Pons (tissue), 1 donor: Measurements from ENCODE around the gene SLC7A6.
A peak's percentile ranks its signal among the peaks of the same experiment; 100 is the strongest.

Source experiments
- DNase-seq: peaks from one replicate; pipeline ENCODE4 v3.0.0-alpha.2; 2016; ENCODE audit warnings: low spot score

Gene SLC7A6

DNA sequence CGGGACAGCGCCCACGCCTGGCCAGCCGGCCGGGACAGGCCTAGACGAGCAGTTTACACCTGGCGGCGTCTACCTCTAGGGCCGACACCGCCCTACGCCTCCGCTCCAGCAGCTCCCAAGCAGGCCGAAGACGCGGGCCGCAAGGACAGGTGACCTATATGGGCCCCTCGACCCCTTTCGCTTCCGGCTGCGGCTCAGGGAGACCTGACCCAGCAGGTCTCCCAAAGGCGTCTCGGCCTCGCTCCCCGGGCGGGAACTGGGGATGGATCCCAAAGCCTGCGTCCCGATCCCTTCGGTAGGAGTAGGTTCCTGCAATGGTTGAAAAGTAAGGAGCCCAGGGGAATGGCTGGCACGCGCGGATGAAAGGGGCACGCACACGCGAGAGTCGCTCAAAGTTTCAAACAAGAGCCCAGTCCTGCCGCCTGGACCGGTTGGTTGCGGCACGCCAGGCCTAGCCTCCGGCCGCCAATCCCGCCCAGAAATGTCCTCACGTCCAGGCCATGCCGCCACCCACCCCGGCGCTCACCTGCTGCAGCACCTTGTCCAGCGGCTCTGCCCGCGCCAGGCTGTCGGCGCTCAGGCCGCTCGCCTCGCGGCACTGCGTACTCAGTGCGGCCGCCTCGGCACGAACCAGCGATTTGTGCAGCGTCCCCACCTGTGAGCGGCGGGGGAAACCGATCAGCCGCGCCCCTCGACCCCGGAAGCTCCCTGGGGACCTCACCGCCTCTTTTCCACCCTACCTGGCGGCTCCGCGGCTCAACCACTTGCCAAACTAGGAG is 29.0 kb upstream of the SLC7A6 start:
- no peak for DNase-seq

DNA sequence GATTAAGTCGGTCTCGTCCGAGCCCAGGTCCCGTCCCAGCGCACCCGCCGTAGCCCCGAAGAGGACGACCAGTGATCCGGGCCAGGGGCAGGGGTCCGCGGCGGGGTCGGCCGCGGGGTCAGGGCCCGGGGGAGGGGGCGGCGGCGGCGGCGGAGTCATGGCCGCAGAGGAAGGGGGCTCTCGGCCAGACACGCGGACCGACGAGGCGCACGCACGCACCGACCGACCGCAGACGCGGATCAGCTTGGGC is 28.5 kb upstream of the SLC7A6 start, which contains the start of gene ESRP2:
TSS of gene ESRP2 (minus strand) at position 241 of the 250 bp plus-strand sequence. CDS start at position 159, 82 bp downstream.
- DNase-seq: no peak

DNA sequence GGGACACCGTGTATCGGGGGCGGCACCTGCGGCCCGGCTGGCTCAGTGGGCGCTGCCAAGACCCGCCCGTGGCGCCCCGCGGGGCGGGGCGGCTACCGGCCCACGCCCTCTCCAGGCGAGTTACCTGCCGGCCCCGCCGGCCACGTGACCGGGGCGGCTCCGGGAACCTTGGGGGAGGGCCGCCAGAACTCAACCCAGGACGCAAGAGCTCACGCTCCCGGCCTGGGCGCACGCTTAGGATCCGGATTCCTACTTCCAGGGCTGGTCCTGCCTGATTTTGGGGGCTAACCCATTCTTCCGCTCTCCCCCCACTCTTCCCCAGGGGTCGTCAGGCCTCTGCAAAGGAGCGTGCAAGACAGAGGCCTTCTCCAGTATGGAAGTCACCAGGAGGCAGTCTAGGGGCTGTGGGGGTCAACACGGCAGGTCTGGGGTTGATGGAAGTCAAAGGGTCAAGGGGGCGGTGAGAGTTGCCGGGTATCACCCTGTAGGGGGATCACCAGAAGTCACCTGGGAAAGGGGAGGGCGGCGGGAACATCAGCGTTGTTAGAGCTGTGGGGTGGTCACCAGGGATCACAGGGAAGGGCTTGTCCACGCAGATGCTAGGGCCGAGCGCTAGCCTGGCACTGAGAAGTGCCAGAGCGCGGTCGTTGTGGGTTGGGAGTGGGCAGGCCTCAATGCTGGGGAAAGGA is 28.0 kb upstream of the SLC7A6 start:
- no peak for DNase-seq

DNA sequence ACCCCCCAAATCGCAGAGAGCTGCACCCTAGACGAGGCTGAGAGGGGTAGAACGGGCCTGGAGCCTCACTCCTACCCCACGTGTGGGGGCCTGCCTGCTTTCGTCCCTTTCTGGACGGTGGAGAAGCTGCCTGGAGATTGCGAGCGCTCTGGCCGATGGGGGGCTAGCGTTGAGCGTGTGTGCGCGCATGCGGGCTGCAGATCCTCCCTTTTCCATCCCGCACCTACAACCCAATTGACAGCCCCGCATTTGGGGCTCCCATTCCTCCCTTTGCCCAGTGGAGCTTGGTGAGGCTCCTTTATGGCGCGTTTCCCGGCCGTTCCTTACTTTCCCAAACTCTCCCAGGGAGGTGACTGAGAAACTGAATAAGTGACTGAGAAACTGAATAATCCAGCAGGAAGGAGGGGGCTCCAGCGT is 27.5 kb upstream of the SLC7A6 start:
- DNase-seq: no peak

DNA sequence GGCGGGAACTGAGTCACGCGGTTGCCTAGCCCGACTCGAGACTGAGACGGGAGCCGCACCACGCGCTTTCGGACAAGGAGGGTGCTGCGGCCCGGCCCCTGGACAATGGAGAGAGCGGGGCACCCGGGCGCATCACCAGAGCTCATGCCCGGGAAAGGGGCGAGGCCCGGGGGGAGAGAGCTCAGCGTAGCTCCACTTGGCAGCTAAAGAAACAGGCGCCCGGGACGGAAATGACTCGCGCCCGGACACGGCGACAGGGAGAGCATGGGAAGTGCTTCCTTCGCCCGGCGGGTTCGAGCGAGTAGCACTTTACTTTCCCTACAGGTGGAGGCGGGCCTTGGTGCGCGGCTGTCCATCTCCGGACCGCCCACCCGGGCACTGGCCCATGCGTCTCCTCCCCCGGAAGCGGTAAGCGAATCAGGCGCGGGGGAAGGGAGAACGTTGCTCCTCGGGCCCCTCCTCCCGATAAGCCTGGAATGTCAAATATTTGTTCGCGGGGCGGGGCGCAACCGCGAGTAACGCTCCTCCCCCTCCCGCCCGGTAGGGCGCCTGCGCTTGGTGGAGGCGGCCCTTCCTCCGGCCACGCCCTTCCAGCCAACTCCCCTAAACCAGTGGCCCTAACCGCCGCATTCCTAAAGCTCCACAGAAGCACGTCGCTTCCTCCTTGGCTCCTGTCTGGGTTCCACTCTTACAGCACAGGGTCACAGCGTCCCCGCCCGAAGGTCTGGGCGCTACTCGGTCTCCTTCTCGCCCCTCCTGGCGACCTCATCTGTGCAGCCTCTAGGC is 26.9 kb upstream of the SLC7A6 start:
- peak; percentile 94 for DNase-seq

DNA sequence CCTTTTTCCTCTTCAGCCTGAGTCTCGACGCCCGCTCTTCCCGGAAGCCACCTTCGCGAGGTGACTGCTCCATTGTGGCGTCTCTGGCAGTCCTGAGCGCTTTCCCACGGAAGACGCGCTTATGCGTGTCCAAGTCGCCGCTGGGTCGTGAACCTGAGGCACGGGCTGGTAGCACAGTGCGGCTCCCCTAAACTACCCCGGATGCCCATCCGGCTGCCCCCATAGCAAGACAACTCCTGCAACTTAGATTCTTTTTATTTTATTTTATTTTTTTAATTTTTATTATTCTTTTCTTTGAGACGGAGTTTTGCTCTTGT is 26.3 kb upstream of the SLC7A6 start:
- DNase-seq: no peak

DNA sequence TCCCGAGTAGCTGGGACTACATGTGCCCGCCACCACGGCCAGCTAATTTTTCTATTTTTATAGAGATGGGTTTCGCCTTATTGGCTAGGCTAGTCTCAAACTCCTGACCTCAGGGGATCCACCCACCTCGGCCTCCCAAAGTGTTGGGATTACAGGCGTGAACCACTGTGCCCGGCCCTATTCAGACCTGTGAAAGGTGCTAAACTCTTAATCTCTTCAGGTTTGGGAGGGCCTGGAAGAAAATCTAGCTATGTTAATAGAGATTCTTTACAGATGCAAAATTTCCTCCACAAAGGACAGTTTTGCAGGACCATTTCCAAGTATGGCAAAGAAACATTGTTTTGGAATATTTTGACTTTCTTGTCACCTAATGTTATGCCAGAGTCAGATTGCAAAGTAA is 22.2 kb upstream of the SLC7A6 start:
- DNase-seq: no peak

DNA sequence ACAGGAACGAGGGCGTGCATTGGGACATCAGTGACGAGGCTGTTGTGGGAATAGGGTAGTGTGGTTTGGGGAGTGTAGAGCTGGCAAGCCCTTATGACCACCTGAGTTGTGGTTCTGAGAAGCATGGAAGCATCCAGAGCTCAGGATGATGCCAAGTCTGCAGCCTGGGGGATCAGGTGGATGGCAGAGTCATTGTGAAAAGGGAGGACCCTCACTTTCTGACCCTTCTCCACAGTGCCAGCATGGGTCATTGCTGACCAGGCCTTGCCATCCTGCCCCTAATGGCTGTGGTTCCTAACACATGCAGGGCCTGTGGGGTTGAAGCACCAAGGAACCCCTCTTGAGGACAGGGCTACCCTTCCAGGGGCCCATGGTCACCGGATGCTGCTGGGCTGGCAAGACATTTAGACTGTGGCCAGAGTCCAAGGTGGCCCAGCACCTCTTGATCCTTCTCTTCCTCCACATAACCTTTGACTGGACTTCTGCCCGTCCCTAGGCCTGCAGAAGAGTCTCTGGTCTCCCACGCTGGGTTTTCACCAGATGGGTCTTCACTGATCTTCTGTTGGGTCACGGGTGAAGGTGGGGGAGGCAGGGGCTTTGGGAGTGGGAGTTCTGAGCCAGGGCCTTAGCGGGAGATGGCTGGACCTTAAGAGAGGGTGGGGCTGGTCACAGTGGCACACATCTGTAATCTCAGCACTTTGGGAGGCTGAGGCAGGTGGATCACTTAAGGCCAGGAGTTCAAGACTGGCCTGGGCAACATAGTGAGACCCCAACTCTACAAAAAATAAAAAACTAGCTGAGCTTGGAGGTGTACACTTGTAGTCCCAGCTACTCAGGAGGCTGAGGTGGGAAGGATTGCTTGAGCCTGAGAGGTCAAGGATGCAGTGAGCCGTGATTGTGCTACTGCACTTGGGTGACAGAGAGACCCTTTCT is 21.1 kb upstream of the SLC7A6 start:
- no peak for DNase-seq

DNA sequence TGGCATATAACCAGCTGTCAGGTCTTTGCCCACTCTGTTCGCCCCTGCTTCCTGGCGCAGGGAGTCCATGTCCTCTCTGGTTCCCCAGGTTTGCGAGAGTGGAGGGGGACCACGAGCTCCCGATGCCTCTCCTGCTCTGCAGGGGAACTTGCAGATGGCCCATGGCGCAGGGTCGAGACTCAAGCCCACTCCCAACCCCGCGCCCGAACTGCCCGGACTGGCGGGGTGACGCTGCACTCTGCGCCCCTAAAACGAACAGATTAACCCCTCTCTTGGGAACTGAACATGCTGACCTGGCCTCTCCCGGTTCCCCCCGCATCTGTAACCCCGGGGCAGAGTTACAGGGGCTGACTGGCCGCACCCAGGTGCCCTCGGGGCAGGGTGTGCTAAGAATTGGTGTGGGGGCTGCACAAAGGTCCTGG is 19.8 kb upstream of the SLC7A6 start:
- DNase-seq: no peak

DNA sequence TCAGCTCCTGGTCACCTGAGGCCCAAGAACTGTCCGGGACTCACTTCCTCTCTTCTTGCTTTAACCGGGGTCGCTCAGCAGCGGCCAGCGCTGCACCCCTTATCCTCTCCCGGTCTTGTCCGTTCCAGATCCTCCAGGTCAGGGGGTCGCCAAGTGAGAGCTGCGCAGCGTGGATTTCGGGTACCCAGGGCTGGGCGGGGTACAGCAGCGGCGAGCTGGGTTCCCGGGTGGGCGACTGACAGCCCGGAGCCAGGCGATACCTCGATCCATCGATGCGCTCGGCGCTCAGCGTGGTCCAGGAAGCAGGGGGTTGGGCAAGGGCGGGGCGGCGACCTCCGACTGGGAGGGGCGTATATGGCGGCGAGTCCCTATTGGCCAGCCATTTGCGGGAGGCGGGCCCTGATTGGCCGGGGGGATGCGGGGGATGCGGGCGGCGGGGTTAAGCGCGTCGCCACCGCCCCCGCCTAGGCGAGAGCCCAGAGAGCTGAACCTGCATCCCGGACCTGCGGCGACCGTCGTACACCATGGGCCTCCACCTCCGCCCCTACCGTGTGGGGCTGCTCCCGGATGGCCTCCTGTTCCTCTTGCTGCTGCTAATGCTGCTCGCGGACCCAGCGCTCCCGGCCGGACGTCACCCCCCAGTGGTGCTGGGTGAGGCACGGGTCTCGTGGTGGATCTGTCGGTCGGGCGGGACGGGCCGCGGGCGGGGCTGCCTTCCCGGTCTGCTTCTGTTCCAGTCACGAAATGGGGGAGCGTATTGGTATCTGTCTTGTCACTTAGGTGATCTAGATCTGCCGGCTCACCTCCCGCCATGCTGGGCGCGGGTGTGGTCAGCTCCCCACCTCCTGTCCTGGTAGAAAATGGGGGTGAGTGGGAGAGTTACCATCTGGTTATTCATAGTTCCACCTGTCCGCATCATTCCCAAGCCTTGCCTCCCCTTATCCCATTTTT is 19.1 kb upstream of the SLC7A6 start, which contains the start of gene PLA2G15:
TSS of gene PLA2G15 (plus strand) at position 471 of the 951 bp plus-strand sequence. CDS start at position 525, 54 bp downstream.
- DNase-seq: peak; percentile 85

DNA sequence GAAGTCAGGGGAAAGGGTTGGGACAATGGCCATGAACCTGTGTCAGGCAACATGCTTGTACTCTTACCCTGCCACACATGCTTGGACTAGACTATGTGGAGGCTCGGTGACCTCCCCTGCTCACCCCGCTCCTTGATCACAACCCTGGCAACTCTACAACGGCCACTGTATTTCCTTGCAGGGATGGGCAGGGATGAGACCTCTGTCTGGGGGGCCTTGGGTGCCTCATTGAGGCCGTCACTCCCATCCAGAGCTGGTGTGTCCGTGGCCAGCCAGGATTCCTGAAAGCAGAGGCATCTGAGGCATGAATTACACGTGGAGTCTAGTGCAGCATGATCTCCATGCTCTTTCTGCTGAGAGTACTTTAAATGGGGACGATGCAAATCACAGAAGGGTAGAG is 18.2 kb upstream of the SLC7A6 start:
- no peak for DNase-seq

DNA sequence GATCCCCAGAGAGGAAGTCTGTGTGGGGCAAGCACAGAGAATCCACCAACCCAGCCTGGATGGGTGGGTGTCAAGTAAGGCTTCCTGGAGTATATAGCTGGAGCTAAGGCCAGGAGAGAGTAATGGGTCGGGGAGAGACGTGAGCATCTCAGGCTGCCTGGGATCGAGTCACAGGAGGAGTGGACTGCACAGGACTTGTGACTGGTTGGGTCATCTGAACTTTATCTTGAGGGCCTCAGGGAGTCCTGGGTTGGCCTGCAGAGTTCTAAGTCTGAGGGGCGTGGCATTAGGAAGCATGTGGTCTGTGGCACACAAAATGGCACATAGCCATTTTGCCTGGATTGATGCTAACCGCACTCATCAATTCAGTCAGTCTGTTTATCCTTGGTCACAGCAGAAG is 17.7 kb upstream of the SLC7A6 start:
- DNase-seq: no peak

DNA sequence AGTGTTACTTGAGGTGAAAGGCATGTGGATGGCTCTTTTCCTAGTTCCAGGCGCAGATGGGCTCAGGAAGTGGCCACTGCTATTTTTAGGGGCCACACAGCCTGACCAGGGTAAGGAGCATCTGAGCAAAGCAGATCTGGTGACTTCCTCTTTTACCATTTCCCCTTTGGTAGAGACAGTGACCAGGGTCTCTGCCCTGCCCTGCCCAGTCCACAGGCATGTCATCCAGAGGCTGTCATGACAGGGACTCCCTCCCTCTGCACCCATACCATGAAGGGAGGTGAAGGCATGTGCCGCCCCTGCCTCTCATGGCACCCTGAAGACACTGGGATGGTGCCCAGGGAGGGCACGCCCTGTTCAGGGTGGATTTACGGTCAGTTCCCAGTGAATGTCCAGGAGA is 16.9 kb upstream of the SLC7A6 start:
- DNase-seq: peak; percentile 72

DNA sequence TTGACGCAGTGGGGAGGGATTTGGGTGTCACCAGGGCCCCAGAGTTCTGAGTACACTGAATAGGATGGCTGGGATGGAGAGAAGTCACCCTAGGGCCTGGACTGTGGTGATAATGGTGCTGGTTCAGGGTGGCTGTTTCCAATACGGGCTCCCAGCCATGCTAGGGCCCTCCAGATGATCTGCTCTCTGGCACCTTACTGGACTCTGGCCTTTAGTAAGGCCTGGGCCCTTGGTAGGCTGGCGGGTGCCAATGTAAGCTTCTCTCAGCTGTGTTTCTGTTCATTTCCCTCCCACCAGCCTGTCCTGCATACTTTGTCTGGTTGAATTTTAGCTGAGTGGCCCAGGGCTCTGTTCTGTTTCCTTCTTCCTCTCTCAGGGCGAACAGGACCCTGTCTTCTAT is 16.4 kb upstream of the SLC7A6 start:
- no peak for DNase-seq

DNA sequence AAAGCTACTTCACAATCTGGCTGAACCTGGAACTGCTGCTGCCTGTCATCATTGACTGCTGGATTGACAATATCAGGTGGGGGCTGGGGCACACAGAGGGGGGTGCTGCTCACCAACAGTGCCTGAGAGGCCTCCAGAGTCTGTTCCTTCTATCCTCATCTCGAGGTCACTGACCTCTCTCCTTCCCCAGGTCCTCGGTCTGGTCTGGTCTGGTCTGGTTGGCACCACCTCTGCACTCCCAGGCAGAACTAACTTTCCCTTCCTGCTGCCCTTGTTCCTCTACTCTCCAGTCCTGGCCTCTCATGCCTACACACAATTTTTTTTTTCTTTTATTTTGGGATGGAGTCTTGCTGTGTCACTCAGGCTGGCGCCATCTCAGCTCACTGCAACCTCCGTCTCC is 15.0 kb upstream of the SLC7A6 start:
- DNase-seq: no peak

DNA sequence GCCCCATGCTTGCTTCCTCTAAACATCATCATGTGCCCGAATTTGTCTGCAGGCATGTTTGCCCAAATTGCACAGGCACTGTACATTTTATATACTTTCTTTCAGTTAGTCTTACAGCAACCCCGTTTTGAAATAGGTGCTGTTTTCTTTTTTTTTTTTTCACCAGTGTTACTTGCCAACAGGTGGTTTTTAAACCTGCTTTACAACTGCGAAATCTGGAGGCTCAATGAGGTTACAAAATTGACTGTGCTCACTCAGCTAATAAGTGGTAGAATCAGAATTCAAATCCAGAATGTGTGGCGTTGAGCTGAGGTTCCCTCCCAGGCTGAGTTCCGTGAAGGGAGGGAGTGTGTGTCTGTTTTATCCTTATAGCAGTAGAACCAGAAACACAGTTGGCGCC is 13.4 kb upstream of the SLC7A6 start:
- no peak for DNase-seq

DNA sequence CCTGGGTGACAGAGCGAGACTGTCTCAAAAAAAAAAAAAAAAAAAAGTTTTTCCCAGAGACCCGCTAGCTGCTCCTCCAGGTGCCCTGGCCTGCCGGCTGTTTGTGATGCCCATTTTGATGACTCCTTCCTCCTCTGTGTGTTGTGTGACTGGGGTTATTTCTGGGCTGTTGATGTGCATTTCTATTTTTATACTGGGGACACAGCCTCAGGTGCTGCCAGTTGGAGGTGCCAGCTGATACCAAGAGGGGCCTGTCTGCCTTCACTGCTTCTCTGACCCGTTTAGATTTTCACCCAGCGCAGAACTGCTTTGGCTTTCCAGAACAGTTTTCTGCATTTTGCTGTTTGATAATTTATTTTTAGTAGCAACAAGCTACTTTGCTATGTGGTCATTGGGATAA is 12.5 kb upstream of the SLC7A6 start:
- no peak for DNase-seq

DNA sequence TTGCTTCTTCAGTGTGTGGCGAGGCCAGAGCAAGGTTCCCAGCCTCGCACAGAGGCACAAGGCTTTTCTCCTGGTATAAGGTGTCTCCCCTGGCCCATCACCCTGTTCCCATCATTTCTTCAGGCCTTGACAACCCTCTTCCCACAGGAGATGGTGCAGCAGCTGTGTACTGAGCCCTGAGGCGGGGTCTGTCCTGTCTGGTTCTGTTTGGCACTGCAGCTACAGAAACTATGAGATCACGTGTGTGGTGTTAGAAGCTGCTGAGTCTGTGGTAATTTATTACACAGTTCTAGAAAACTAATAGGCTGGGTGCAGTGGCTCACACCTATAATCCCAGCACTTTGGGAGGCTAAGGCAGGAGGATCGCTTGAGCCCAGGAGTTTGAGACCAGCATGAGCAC is 11.9 kb upstream of the SLC7A6 start:
- DNase-seq: no peak

DNA sequence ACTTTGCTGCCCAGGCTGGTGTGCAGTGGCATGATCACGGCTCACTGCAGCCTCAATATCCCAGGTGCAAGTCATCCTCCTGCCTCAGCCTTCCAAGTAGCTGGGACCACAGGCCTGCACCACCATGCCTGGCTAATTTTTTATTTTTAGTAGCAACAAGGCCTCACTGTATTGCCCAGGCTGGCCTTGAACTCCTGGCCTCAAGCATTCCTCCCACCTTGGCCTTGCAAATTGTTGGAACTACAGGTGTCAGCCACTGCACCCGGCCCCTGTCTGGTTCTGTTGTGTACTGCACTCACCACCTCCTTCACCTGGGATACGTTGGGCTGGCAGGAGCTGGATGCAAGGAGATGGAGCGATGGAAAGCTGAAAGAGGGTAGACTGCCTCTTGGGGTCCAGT is 10.6 kb upstream of the SLC7A6 start:
- no peak for DNase-seq

DNA sequence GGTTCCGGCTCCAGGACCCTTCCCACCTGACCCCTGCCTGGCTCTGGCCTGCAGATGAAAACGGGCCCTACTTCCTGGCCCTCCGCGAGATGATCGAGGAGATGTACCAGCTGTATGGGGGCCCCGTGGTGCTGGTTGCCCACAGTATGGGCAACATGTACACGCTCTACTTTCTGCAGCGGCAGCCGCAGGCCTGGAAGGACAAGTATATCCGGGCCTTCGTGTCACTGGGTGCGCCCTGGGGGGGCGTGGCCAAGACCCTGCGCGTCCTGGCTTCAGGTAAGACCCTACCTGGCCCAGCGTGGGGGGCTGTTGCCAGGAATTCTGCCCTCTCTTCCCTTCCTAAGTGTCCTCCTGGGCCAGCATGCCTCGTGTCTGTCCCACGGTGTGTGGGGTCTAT is 8.6 kb upstream of the SLC7A6 start:
- DNase-seq: no peak
